Measurements from ENCODE around the gene TRRAP. TPM values are rescaled to one million over a fixed set of nuclear protein-coding genes. Genes with fewer than 3 reads are reported as not detected.
A peak's percentile ranks its signal among the peaks of the same experiment; 100 is the strongest.
"Not testable (repeated sequence)": the region's sequence is repeated elsewhere in the genome, so short reads cannot be mapped to it uniquely, and the experiment has no call there.

The TRRAP gene
- total RNA-seq, 2 donors from 2014 or later: 59.3 to 63.1 TPM

DNA sequence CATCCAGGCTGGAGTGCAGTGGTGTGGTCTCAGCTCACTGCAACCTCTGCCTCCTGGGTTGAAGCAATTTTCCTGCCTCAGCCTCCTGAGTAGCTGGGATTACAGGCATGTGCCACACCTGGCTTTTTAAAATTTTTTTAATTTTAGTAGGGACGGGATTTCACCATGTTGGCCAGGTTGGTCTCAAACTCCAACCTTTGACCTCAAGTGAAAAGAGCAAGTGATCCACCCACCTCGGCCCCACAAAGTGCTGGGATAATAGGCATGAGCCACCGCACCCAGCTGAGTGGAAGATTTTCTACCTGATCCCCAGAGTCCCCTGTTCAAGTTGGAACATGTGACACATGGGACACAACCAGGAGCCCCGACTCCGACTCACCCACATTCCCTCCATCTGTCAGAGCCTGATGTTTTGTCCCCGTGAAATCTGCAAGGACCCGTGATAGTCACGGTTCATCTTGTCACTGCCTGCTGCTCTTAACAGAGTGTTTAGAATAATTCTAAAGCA, 161.1 kb downstream of the TRRAP start:
- DNase-seq (no peak), ATAC-seq (replicated peaks in 1 of 2) (no peak)
- no peak overlapping the region for H3K27ac Mint-ChIP-seq
- no peak overlapping the region for H3K4me3 Mint-ChIP-seq
- no peaks in the 10 kb centered on the region for H3K27me3 Mint-ChIP-seq (ENCODE audit: low read depth)
- peaks cover 14 to 15% of the 10 kb centered on the region in 2 donors for H3K36me3 Mint-ChIP-seq (ENCODE audit: insufficient read depth in 2 of 2)
- no peaks in the 10 kb centered on the region for H3K4me1 Mint-ChIP-seq (ENCODE audit: low read depth)
- H3K9me3 Mint-ChIP-seq: no peaks in the 10 kb centered on the region

DNA sequence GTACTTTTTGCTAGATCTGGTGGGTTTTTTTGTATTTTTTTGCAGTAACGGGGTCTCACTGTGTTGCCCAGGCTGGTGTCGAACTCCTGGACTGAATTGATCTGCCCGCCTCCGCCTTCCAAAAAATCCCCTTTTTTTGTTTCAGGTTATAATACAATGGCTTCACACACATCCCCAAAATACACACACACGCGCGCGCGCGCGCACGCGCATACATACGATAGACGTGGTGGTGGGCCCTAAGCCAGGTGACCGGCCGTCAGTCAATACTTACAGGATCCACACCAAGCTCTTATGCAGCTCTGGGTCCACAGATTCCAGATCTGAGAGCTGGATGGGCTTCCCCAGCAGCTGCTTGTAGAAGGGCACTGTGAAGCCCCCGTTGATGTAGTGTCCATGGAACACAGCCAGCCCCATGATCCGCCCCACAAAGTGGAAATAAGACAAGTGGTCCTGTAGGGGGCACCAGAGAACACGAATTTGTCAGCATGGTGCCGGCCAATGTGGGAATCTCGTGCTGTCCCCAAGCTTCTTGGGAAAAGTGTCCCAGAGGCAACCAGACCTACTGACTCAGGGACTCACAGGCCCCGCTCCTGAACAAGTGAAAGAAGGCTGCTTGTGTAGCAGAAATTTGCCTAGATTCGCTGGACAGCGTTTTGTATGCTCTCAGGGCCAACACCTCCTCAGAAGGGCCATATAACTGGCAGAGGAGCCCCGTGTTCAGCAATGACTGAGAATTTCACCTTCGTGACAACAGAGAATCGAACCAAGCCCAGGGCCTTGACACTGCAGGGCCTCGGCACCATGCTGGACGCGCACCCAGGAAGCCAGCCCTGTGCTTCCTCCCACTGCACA, 162.0 kb downstream of the TRRAP start:
- DNase-seq: peak; percentile 58 to 63
- no peaks in the 10 kb centered on the region for H3K9me3 Mint-ChIP-seq
- peaks cover 14 to 15% of the 10 kb centered on the region in 2 donors for H3K36me3 Mint-ChIP-seq (ENCODE audit: insufficient read depth in 2 of 2)
- peak overlapping the region; percentile 77 for H3K27ac Mint-ChIP-seq
- peak; percentile 58 to 69 for ATAC-seq (replicated peaks in 1 of 2)
- no peaks in the 10 kb centered on the region for H3K4me1 Mint-ChIP-seq (ENCODE audit: low read depth)
- no peaks in the 10 kb centered on the region for H3K27me3 Mint-ChIP-seq (ENCODE audit: low read depth)
- no peak overlapping the region for H3K4me3 Mint-ChIP-seq

DNA sequence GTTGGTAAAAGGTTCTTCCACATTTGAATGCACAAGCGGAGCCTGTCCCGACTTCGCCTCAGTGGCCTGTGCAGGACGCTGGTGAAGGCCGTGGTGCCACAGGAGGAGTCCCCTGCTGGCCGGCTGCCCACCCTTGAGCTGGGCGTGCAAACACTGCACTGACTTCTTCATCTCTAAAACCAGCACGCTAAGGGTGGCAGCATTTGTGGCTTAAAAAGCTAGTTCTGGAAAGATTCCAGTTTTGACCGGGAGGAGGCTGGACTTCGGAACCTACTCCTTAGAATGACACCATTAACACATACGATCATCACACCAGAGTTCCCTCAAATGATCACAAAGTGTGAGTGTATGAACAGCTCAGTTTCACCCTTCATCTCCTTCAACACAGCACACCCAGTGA, 163.2 kb downstream of the TRRAP start:
- Mint-ChIP-seq H3K36me3 (ENCODE audit: insufficient read depth in 2 of 2) (peaks cover 14 to 19% of the 10 kb centered on the region in 2 donors), H3K27me3 (ENCODE audit: low read depth) (no peaks in the 10 kb centered on the region), H3K4me3 (no peak overlapping the region), H3K9me3 (no peaks in the 10 kb centered on the region), H3K27ac (peak overlapping the region; percentile 15), H3K4me1 (ENCODE audit: low read depth) (no peaks in the 10 kb centered on the region)
- ATAC-seq (replicated peaks in 1 of 2) (no peak), DNase-seq (no peak)

DNA sequence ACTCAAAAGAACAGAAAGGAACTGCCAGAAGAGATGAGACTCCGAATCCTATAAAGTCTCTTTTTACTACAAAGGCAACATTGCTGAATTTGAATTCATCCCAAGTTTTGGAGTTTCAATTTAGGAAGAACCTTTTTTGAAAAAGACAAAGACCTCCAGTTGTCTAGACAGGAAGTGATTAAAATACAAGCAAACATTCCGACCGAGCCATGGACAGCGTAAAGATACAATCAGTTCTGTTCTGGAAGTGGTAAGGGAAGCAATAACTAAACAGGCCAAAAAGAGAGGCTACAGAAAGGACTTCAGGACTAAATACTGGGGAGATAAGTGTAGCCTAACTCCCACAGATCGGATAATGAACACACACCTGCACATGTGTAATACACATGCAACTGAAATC, 164.6 kb downstream of the TRRAP start:
- Mint-ChIP-seq H3K36me3 (ENCODE audit: insufficient read depth in 2 of 2) (peaks cover 12 to 19% of the 10 kb centered on the region in 2 donors), H3K9me3 (no peaks in the 10 kb centered on the region), H3K27ac (peak overlapping the region; percentile 74), H3K27me3 (ENCODE audit: low read depth) (no peaks in the 10 kb centered on the region), H3K4me1 (ENCODE audit: low read depth) (no peaks in the 10 kb centered on the region), H3K4me3 (no peak overlapping the region)
- DNase-seq (no peak), ATAC-seq (replicated peaks in 1 of 2) (no peak)

DNA sequence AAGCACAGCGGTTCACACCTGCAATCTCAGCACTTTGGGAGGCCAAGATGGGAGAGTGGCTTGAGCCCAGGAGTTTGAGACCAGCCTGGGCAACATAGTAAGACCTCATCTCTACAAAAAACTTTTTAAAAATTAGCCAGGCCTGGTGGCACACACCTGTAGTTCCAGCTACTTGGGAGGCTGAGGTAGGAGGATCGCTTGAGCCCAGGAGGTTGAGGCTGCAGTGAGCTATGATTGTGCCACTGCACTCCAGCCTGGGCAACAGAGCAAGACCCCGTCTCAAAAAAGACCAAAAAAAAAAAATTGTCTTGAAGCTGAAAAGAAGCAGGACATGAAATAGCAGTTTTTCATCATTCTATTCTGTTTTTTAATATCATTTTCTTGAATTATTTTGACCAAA, 166.5 kb downstream of the TRRAP start:
- H3K27ac Mint-ChIP-seq; DNase-seq; H3K27me3 Mint-ChIP-seq (ENCODE audit: low read depth); ATAC-seq (replicated peaks in 1 of 2); H3K4me1 Mint-ChIP-seq (ENCODE audit: low read depth); H3K4me3 Mint-ChIP-seq; H3K9me3 Mint-ChIP-seq: not testable (repeated sequence)
- H3K36me3 Mint-ChIP-seq (ENCODE audit: insufficient read depth in 2 of 2): peaks cover 10 to 19% of the 10 kb centered on the region in 2 donors

DNA sequence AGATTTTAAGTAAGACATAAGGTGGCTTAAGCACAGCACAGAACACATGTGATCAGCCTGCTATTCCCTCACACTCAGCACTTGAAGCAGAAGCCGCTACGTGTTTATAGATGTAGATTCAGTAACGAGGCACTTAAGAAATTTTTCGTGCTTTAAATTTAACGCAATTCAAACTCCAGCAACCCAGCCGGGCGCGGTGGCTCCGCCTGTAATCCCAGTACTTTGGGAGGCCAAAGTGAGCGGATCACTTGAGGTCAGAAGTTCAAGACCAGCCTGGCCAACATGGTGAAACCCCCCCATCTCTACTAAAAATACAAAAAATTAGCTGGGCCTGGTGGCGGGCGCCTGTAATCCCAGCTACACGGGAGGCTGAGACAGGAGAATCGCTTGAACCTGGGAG, 167.9 kb downstream of the TRRAP start:
- not testable (repeated sequence) for H3K27ac Mint-ChIP-seq; ATAC-seq (replicated peaks in 1 of 2); H3K4me1 Mint-ChIP-seq (ENCODE audit: low read depth); H3K4me3 Mint-ChIP-seq; DNase-seq; H3K9me3 Mint-ChIP-seq; H3K27me3 Mint-ChIP-seq (ENCODE audit: low read depth)
- H3K36me3 Mint-ChIP-seq (ENCODE audit: insufficient read depth in 2 of 2): peaks cover 6 to 19% of the 10 kb centered on the region in 2 donors

DNA sequence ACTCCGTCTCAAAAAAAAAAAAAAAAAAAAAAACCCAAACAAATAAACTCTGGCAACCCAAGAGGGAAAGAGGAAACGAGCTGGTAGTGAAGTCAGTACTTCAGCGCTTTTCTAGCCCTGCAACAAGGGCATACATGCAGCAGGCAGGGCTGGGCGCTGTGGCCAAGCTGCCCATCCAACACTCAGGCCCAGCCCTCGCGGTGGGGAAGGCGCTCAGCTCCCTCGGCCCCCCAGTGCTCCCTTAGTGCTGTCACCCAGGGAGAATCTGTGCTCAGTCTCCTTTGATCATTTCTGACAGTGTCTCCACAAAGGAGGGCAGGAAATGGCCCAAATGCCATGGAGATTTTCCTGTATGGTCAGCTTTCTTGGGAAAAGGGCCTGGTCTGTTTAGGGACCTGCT, 168.4 kb downstream of the TRRAP start:
- H3K4me1 Mint-ChIP-seq (ENCODE audit: low read depth): no peaks in the 10 kb centered on the region
- ATAC-seq (replicated peaks in 1 of 2) (no peak), DNase-seq (no peak)
- peaks cover 4 to 20% of the 10 kb centered on the region in 2 donors for H3K36me3 Mint-ChIP-seq (ENCODE audit: insufficient read depth in 2 of 2)
- no peak overlapping the region for H3K27ac Mint-ChIP-seq
- H3K9me3 Mint-ChIP-seq: no peaks in the 10 kb centered on the region
- no peaks in the 10 kb centered on the region for H3K27me3 Mint-ChIP-seq (ENCODE audit: low read depth)
- no peak overlapping the region for H3K4me3 Mint-ChIP-seq

DNA sequence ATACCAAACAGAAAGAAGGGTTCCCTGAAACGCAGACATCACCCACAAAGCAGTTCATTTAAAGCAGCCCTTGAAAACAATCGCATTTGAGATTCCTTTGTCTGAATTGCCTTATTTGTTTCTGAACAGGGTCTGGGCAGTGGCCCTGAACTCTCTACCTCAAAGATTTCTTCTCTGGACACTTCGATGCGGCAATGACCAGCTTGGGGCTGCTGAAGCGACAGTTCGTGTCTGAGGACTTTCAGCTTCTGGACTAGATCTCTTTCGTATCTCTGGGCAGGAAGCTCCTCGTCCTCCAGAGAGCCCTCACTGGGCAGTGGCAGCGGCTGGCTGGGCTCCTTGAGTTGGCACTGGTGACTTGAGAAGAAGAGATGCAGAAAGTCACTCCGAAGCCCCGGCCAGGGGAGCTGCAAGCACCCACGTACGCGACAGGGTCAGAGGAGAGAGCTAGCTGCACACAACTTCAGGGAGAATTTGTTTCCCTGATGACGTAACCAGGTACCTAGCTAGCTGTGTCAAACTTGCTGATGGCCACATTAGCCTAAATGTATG, 169.3 kb downstream of the TRRAP start:
- DNase-seq (no peak), ATAC-seq (replicated peaks in 1 of 2) (no peak)
- Mint-ChIP-seq H3K9me3 (no peaks in the 10 kb centered on the region), H3K36me3 (ENCODE audit: insufficient read depth in 2 of 2) (peaks cover 2 to 20% of the 10 kb centered on the region in 2 donors), H3K27ac (peak overlapping the region; percentile 19), H3K4me3 (no peak overlapping the region), H3K4me1 (ENCODE audit: low read depth) (no peaks in the 10 kb centered on the region), H3K27me3 (ENCODE audit: low read depth) (no peaks in the 10 kb centered on the region)

DNA sequence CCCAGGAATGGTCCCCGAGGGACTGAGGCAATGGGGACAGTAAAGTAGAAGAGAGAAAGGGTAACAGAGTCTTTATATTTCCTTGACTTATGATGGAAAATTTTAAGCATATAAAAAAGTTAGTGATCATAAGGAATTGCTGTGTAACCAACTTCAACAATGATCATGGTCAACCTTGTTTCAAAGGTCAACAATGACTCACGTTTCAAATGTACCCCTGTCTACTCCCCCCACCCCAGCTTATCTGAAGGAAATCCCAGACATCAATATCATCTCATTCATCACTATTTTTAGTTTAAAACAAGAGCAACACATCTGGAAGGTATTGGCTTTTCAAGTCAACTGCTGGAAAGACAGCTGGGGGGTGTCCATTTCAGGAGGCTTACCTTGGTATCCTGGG, 172.6 kb downstream of the TRRAP start:
- no peaks in the 10 kb centered on the region for H3K4me1 Mint-ChIP-seq (ENCODE audit: low read depth)
- no peak for DNase-seq
- H3K9me3 Mint-ChIP-seq: no peaks in the 10 kb centered on the region
- ATAC-seq (replicated peaks in 1 of 2): no peak
- no peak overlapping the region for H3K4me3 Mint-ChIP-seq
- peak overlapping the region; percentile 82 for H3K27ac Mint-ChIP-seq
- peaks cover 2 to 7% of the 10 kb centered on the region in 2 donors for H3K36me3 Mint-ChIP-seq (ENCODE audit: insufficient read depth in 2 of 2)
- H3K27me3 Mint-ChIP-seq (ENCODE audit: low read depth): no peaks in the 10 kb centered on the region

DNA sequence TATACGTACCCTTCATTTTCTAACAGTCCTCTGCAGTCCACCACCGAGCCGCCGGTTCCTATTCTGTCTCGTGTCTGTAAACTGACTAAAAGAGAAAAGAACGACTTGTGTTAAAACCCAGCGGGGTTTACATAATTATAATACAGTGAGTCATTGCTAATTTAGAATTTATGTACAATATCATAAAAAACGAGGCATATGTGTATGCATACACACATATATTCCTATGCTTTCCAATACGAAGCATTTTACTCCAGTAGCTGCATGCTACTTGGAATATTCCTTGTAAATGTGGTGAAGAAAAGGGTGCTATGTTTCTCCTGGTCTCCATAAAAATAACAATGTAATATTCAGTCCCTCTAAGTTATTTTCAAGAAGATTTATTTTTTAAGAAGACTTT, 176.4 kb downstream of the TRRAP start:
- no peak for ATAC-seq (replicated peaks in 1 of 2)
- no peaks in the 10 kb centered on the region for H3K4me1 Mint-ChIP-seq (ENCODE audit: low read depth)
- DNase-seq: no peak
- peaks cover 0 to 7% of the 10 kb centered on the region in 2 donors for H3K36me3 Mint-ChIP-seq (ENCODE audit: insufficient read depth in 2 of 2)
- H3K27ac Mint-ChIP-seq: no peak overlapping the region
- no peak overlapping the region for H3K4me3 Mint-ChIP-seq
- no peaks in the 10 kb centered on the region for H3K9me3 Mint-ChIP-seq
- no peaks in the 10 kb centered on the region for H3K27me3 Mint-ChIP-seq (ENCODE audit: low read depth)

DNA sequence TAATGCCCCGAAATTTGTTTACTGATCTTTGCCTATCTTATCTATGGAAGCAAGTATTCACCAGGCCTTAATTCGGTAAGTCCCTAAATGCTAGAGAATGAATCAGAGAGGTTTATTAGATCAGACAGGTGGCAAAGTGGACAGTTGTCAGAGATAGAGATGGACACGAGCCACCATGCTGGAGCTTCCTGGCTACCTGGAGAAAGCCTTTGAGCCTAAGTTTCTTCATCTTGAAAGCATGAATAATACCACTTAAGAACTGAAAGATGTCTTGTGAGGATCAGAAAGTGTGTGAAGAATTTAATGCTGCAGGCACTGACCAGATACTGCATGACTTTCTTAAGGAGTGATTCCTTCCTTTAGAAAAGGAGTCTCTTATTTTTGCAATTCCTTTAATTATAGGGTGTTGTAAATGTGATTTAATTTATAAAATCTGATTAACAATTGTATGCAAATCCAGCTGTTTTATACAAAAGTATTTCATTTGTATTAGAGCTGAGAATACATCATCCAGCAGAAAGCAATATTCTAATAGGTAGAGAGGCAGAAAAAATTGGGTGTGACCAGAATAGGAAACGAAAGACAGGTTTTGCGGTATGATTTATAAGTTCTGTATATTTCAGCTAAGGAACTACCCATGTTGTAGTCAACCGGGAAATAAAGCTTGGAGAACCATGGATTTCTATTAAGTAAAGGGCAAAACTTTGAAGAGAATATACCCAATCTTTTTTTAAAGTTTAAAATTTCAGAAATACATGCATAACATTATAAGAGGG, 182.9 kb downstream of the TRRAP start:
- H3K27me3 Mint-ChIP-seq (ENCODE audit: low read depth): no peaks in the 10 kb centered on the region
- peak overlapping the region; percentile 28 for H3K27ac Mint-ChIP-seq
- no peak overlapping the region for H3K4me3 Mint-ChIP-seq
- H3K36me3 Mint-ChIP-seq (ENCODE audit: insufficient read depth in 2 of 2): peaks cover 0 to 2% of the 10 kb centered on the region in 2 donors
- no peaks in the 10 kb centered on the region for H3K9me3 Mint-ChIP-seq
- peaks cover 6% of the 10 kb centered on the region for H3K4me1 Mint-ChIP-seq (ENCODE audit: low read depth)
- no peak for DNase-seq
- no peak for ATAC-seq (replicated peaks in 1 of 2)
